KMS-11 (cell line): ENCODE measurements around the gene KIAA0319L.
A peak's percentile ranks its signal among the peaks of the same experiment; 100 is the strongest.
"Not testable (repeated sequence)": the region's sequence is repeated elsewhere in the genome, so short reads cannot be mapped to it uniquely, and the experiment has no call there.

Experiments
- H2AFZ ChIP-seq: fragments of 200-600 bp; sonication (generic); 2 replicates; pipeline ENCODE4 v1.6.1; 2016; ENCODE audit warnings: antibody characterized with exemption, mixed run types, low read depth
- H3K27ac ChIP-seq: fragments of 200-600 bp; sonication (generic); 2 replicates; pipeline ENCODE4 v1.6.1; 2016; ENCODE audit warnings: mild to moderate bottlenecking, mixed run types
- H3K27me3 ChIP-seq: fragments of 200-600 bp; sonication (generic); 2 replicates; pipeline ENCODE4 v1.6.1; 2017; ENCODE audit warnings: mild to moderate bottlenecking, low read depth, mixed run types, moderate library complexity; ENCODE audit not compliant: insufficient read depth
- H3K36me3 ChIP-seq: fragments of 200-600 bp; sonication (generic); 2 replicates; pipeline ENCODE4 v1.6.1; 2017; ENCODE audit warnings: mild to moderate bottlenecking, mixed run types; ENCODE audit not compliant: insufficient read depth
- H3K4me1 ChIP-seq: fragments of 200-600 bp; sonication (generic); 2 replicates; pipeline ENCODE4 v1.6.1; 2016; ENCODE audit warnings: mild to moderate bottlenecking, low read depth, mixed run types; ENCODE audit not compliant: poor library complexity, severe bottlenecking
- H3K4me2 ChIP-seq: fragments of 200-600 bp; sonication (generic); 2 replicates; pipeline ENCODE4 v1.7.0; 2016; ENCODE audit warnings: mild to moderate bottlenecking, mixed run types
- H3K4me3 ChIP-seq: fragments of 200-600 bp; sonication (generic); IDR thresholded peaks from 2 replicates; pipeline ENCODE4 v1.6.1; 2017; ENCODE audit warnings: low read depth, low read length, mixed read lengths; ENCODE audit not compliant: insufficient read depth
- H3K79me2 ChIP-seq: fragments of 200-600 bp; sonication (generic); 2 replicates; pipeline ENCODE4 v1.6.1; 2016; ENCODE audit warnings: low read depth, mixed run types; ENCODE audit not compliant: insufficient read depth
- H3K9ac ChIP-seq: fragments of 200-600 bp; sonication (generic); 2 replicates; pipeline ENCODE4 v1.6.1; 2016; ENCODE audit warnings: mild to moderate bottlenecking, mixed run types
- H4K20me1 ChIP-seq: fragments of 200-600 bp; sonication (generic); 2 replicates; pipeline ENCODE4 v1.6.1; 2016; ENCODE audit warnings: mild to moderate bottlenecking, mixed run types; ENCODE audit not compliant: insufficient read depth
- TF ChIP-seq, protein P1 (sequence below): fragments of 200-600 bp; sonication (generic); conservative IDR thresholded peaks from 2 replicates; pipeline ENCODE4 v1.6.1; 2017; ENCODE audit warnings: low read depth, mild to moderate bottlenecking, antibody characterized with exemption, low read length, moderate library complexity, mixed read lengths

The KIAA0319L gene

GRCh38 chr1:35470977-35471613 lies 86.1 kb downstream of the KIAA0319L start:
- no peaks in the 10 kb centered on the region for H3K79me2 ChIP-seq
- H3K4me1 ChIP-seq: no peaks in the 10 kb centered on the region
- no peaks in the 10 kb centered on the region for H3K36me3 ChIP-seq
- H3K27ac ChIP-seq: no peak overlapping the region
- no peaks in the 10 kb centered on the region for H3K27me3 ChIP-seq
- H3K9ac ChIP-seq: no peak overlapping the region
- no peak overlapping the region for H3K4me2 ChIP-seq
- TF ChIP-seq, protein P1, sequence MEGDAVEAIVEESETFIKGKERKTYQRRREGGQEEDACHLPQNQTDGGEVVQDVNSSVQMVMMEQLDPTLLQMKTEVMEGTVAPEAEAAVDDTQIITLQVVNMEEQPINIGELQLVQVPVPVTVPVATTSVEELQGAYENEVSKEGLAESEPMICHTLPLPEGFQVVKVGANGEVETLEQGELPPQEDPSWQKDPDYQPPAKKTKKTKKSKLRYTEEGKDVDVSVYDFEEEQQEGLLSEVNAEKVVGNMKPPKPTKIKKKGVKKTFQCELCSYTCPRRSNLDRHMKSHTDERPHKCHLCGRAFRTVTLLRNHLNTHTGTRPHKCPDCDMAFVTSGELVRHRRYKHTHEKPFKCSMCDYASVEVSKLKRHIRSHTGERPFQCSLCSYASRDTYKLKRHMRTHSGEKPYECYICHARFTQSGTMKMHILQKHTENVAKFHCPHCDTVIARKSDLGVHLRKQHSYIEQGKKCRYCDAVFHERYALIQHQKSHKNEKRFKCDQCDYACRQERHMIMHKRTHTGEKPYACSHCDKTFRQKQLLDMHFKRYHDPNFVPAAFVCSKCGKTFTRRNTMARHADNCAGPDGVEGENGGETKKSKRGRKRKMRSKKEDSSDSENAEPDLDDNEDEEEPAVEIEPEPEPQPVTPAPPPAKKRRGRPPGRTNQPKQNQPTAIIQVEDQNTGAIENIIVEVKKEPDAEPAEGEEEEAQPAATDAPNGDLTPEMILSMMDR: no peak
- no peak overlapping the region for H2AFZ ChIP-seq
- no peaks in the 10 kb centered on the region for H4K20me1 ChIP-seq
- H3K4me3 ChIP-seq: no peak overlapping the region

DNA sequence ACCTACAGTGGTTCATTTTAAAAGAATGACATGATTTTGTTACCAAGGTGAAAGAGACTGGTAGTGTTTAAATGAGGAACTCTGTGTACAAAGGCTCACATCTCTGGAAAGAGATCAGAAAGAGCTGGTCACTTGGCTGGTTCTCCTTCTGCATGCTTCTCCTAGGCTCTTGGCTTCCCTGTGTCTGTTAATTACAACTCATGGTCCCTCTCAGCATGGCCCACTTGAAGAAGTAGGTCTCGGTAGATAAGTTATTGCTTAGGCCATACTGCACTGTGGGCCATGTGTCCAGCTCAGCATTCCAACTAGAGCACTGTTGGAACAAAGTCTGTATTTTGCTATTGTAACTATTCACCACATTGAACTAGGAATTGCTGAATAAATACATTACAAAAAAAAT lies 91.1 kb downstream of the KIAA0319L start:
- H3K9ac ChIP-seq: no peak overlapping the region
- peaks cover 23% of the 10 kb centered on the region for H3K4me1 ChIP-seq
- no peak overlapping the region for H3K4me2 ChIP-seq
- H3K4me3 ChIP-seq: no peak overlapping the region
- H3K36me3 ChIP-seq: no peaks in the 10 kb centered on the region
- TF ChIP-seq, protein P1: no peak
- no peaks in the 10 kb centered on the region for H3K79me2 ChIP-seq
- H4K20me1 ChIP-seq: no peaks in the 10 kb centered on the region
- H2AFZ ChIP-seq: no peak overlapping the region
- H3K27ac ChIP-seq: no peak overlapping the region
- H3K27me3 ChIP-seq: no peaks in the 10 kb centered on the region

GRCh38 chr1:35463749-35464148 lies 93.5 kb downstream of the KIAA0319L start:
- H3K4me3 ChIP-seq, H3K4me2 ChIP-seq, H3K36me3 ChIP-seq, H3K9ac ChIP-seq, H3K79me2 ChIP-seq, H2AFZ ChIP-seq, H4K20me1 ChIP-seq, H3K27me3 ChIP-seq, H3K27ac ChIP-seq: not testable (repeated sequence)
- peaks cover 28% of the 10 kb centered on the region for H3K4me1 ChIP-seq

GRCh38 chr1:35463232-35463631 lies 94.0 kb downstream of the KIAA0319L start:
- H3K36me3 ChIP-seq: no peaks in the 10 kb centered on the region
- no peak overlapping the region for H2AFZ ChIP-seq
- H3K4me3 ChIP-seq: no peak overlapping the region
- H4K20me1 ChIP-seq: no peaks in the 10 kb centered on the region
- no peak overlapping the region for H3K27ac ChIP-seq
- no peaks in the 10 kb centered on the region for H3K79me2 ChIP-seq
- H3K9ac ChIP-seq: no peak overlapping the region
- peaks cover 28% of the 10 kb centered on the region for H3K4me1 ChIP-seq
- H3K4me2 ChIP-seq: peak overlapping the region; percentile 51; the same call in 1 of the 2 replicates
- TF ChIP-seq, protein P1: no peak
- H3K27me3 ChIP-seq: no peaks in the 10 kb centered on the region

DNA sequence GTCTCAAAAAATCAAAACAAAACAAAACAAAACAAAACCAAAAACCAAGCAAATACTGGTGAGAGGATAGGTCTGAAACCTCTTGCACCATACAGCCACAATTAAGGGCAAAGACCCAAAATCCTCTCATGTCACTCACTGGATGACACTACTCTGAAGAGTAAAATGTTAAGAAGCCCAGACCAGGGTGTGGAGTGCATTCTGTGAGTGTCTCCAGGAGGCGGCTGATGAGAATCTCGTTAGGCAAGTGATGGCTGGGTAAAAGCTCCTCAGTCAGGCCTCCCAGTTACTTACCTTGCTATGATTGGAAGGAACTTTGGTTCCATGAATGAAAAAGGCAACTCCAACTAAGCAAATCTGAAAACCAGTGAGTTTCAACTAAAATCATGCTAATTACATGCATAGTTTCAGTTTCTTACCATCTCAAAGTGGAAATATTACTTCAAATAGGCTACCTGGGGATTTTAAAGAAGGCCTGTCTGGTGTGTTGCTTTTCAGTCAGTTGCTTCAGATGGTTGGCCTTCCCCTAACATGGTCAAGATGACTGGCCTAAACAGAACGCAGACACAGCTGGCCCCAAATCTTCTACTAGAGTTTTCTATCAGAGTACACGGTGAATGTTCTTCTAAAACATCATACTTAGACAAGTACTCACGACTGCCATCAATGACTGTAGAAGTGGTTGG lies 95.1 kb downstream of the KIAA0319L start:
- no peaks in the 10 kb centered on the region for H3K36me3 ChIP-seq
- H3K9ac ChIP-seq: no peak overlapping the region
- no peak overlapping the region for H3K4me3 ChIP-seq
- H2AFZ ChIP-seq: no peak overlapping the region
- H3K4me2 ChIP-seq: peak overlapping the region; percentile 51
- H3K27ac ChIP-seq: peak overlapping the region; percentile 55
- TF ChIP-seq, protein P1: no peak
- no peaks in the 10 kb centered on the region for H3K79me2 ChIP-seq
- H3K4me1 ChIP-seq: peaks cover 28% of the 10 kb centered on the region
- H3K27me3 ChIP-seq: no peaks in the 10 kb centered on the region
- H4K20me1 ChIP-seq: no peaks in the 10 kb centered on the region
